Measurements from ENCODE around the gene ACAP2. TPM values are rescaled to one million over a fixed set of nuclear protein-coding genes. Genes with fewer than 3 reads are reported as not detected.
A peak's percentile ranks its signal among the peaks of the same experiment; 100 is the strongest.

Gene ACAP2
- polyA plus RNA-seq, 2 of the 4 experiments (the other 2 are of a cell fraction), result 7.8 to 26.0 TPM

- TF ChIP-seq CTCF (IDR thresholded peaks at IDR 0.05) (peak; percentile 91), FOSB (CRISPR knock-in tag; IDR thresholded peaks at IDR 0.05) (no peak), PHF8 (IDR thresholded peaks at IDR 0.05; ENCODE audit: borderline replicate concordance, low read depth) (no peak; the same call in 1 of the 2 replicates), POLR2AphosphoS2 (conservative IDR thresholded peaks at IDR 0.05; ENCODE audit: low read length) (no peak), PBX3 (IDR thresholded peaks at IDR 0.05) (no peak)
Observed at GRCh38 chr3:195259475-195260279, 183.1 kb downstream of the ACAP2 start (continued).

- peak overlapping the region; percentile 89 to 94 for H3K27ac ChIP-seq
- TF ChIP-seq CBX2 (IDR thresholded peaks at IDR 0.05; ENCODE audit: borderline replicate concordance, low read depth) (no peak), KDM5A (IDR thresholded peaks at IDR 0.05) (no peak), RARB (CRISPR knock-in tag; IDR thresholded peaks at IDR 0.05) (no peak), NR3C1 (IDR thresholded peaks at IDR 0.05) (no peak)
- peak overlapping the region; percentile 96 for H3K4me2 ChIP-seq
- H3K4me3 ChIP-seq, result peak overlapping the region; percentile 65; the same call in 2 of the 3 replicates
- H3K4me1 ChIP-seq, result peaks cover 7% of the 10 kb centered on the region; the same call in 1 of the 3 replicates
- ATAC-seq, result 0 out of 6 replicates have a peak, but pooled peaks of 1 of the 2 experiments have one; percentile 2
- ChIA-PET POLR2A (no interaction called here), CTCF (interaction anchor here (0.6 to 5.4 kb wide), 7 partner anchors 11 to 587 kb away, joined by 3 to 44 read pairs (median 6); partner anchors contain the start of genes LSG1 and XXYLT1)
- no peak for FAIRE-seq
- no peak for DNase-seq (ENCODE audit: low read depth in 1 of 2, low spot score in 1 of 2)
- no peaks in the 10 kb centered on the region for H3K9me3 ChIP-seq
- WGBS (ENCODE audit: missing lambda C conversion rate), result 94% methylated on average over 6 of the region's 7 CpGs
Observed at GRCh38 chr3:195259154-195259474, 183.7 kb downstream of the ACAP2 start.

- DNase-seq (ENCODE audit: low read depth in 1 of 2, low spot score in 1 of 2), result no peak
- CTCF ChIA-PET, result interaction anchor here (0.6 to 5.4 kb wide), 7 partner anchors 10 to 587 kb away, joined by 3 to 44 read pairs (median 6); partner anchors contain the start of genes LSG1 and XXYLT1
- H3K27ac ChIP-seq, result peak overlapping the region in 1 of 2 experiments; percentile 94; a peak in 3 of 6 replicates
- peak overlapping the region; percentile 96; the same call in 2 of the 3 replicates for H3K4me2 ChIP-seq
- POLR2A ChIA-PET, result no interaction called here
- no peak overlapping the region for H3K4me3 ChIP-seq
- H3K9me3 ChIP-seq, result no peaks in the 10 kb centered on the region
- TF ChIP-seq CTCF (IDR thresholded peaks at IDR 0.05), result no peak
- TF ChIP-seq FOXS1 (CRISPR knock-in tag; IDR thresholded peaks at IDR 0.05), result no peak
- no peak for TF ChIP-seq ZNF302 (CRISPR knock-in tag; IDR thresholded peaks at IDR 0.05)
- TF ChIP-seq ZC3H11A (IDR thresholded peaks at IDR 0.05), result no peak
- TF ChIP-seq E2F6 (IDR thresholded peaks at IDR 0.05; ENCODE audit: borderline replicate concordance, low read depth), result no peak
- no peak for TF ChIP-seq REST (IDR thresholded peaks at IDR 0.05)
- no peak for TF ChIP-seq TFCP2L1 (CRISPR knock-in tag; IDR thresholded peaks at IDR 0.05)
- no peak for FAIRE-seq
- ATAC-seq, result peak in 1 of 2 experiments; percentile 3; a peak in 1 of 6 replicates
- 95% methylated on average over 13 of the region's 14 CpGs for WGBS (ENCODE audit: missing lambda C conversion rate)
- peaks cover 7% of the 10 kb centered on the region; the same call in 1 of the 3 replicates for H3K4me1 ChIP-seq
Observed at GRCh38 chr3:195258449-195259153, 184.2 kb downstream of the ACAP2 start.

Data from A549 (cell line).